Measurements from ENCODE around the gene TSPAN18.

The TSPAN18 gene

GRCh38 chr11:44948155-44948554 lies 221.4 kb downstream of the TSPAN18 start:
- no peak overlapping the region for H3K18ac ChIP-seq (ENCODE audit: low read length)
- no peak overlapping the region for H2AFZ ChIP-seq (ENCODE audit: low read length)
- H4K8ac ChIP-seq (ENCODE audit: low read depth, low read length) = no peak overlapping the region
- DNase-seq (ENCODE audit: low spot score) = no peak
- H3K4me2 ChIP-seq (ENCODE audit: insufficient read depth, low read length, poor library complexity, severe bottlenecking) = no peak overlapping the region
- H3K4me1 ChIP-seq (ENCODE audit: control insufficient read depth in 2 of 2, insufficient read depth in 1 of 2, low read depth in 1 of 2, low read length in 2 of 2) = peaks cover 5 to 59% of the 10 kb centered on the region in 2 donors
- peak overlapping the region; percentile 37 for H3K9ac ChIP-seq (ENCODE audit: low read depth, low read length, poor library complexity)
- no peak overlapping the region for H3K23ac ChIP-seq (ENCODE audit: low read depth, low read length, poor library complexity)
- H3K27ac ChIP-seq (replicated peaks; ENCODE audit: low read length) = no peak overlapping the region
- H3K36me3 ChIP-seq (replicated peaks in 1 of 2; ENCODE audit: control insufficient read depth in 2 of 2, insufficient read depth in 2 of 2, low read length in 2 of 2) = peaks cover 0 to 12% of the 10 kb centered on the region in 2 donors
- no peak overlapping the region for H4K91ac ChIP-seq (ENCODE audit: low read depth, low read length, poor library complexity)
- H3K14ac ChIP-seq (ENCODE audit: low read length) = no peak overlapping the region
- no CpG with 5 or more reads among the region's 3 CpGs for WGBS, 2 donors (ENCODE audit: extremely low coverage in 2 of 2, insufficient read length in 2 of 2, insufficient replicate concordance in 1 of 2)
- no peaks in the 10 kb centered on the region for H3K9me3 ChIP-seq (replicated peaks in 1 of 2; ENCODE audit: control insufficient read depth in 2 of 2, insufficient read depth in 1 of 2, low read depth in 1 of 2, low read length in 2 of 2)
- H3K27me3 ChIP-seq (ENCODE audit: control insufficient read depth in 3 of 3, insufficient read depth in 3 of 3, low read depth in 1 of 3, low read length in 3 of 3) = peaks cover 0 to 11% (median 0%) of the 10 kb centered on the region in 3 experiments
- peak overlapping the region in 1 of 2 donors; percentile 17 for H3K4me3 ChIP-seq (ENCODE audit: low read length in 2 of 2)
- H3K79me1 ChIP-seq (ENCODE audit: low read depth, low read length) = peaks cover 32% of the 10 kb centered on the region
- H2BK120ac ChIP-seq (ENCODE audit: low read depth, low read length) = no peak overlapping the region
- no peak overlapping the region for H3K4ac ChIP-seq (ENCODE audit: low read length)
- no peak overlapping the region for H2BK15ac ChIP-seq (ENCODE audit: low read length)
- no peak overlapping the region for H2BK12ac ChIP-seq (ENCODE audit: low read length)
- no peak overlapping the region for H2AK5ac ChIP-seq (ENCODE audit: low read depth, low read length)
- H2BK5ac ChIP-seq (ENCODE audit: low read length) = no peak overlapping the region

GRCh38 chr11:44949160-44950030 lies 222.6 kb downstream of the TSPAN18 start:
- no CpG with 5 or more reads among the region's 57 CpGs for WGBS, 2 donors (ENCODE audit: extremely low coverage in 2 of 2, insufficient read length in 2 of 2, insufficient replicate concordance in 1 of 2)
- DNase-seq (ENCODE audit: low spot score) = peak; percentile 76
- peak overlapping the region; percentile 82 for H2BK15ac ChIP-seq (ENCODE audit: low read length)

GRCh38 chr11:44950031-44950624 lies 223.4 kb downstream of the TSPAN18 start:
- Histone ChIP-seq H3K4me2 (ENCODE audit: insufficient read depth, low read length, poor library complexity, severe bottlenecking) (peak overlapping the region; percentile 79), H3K18ac (ENCODE audit: low read length) (peak overlapping the region; percentile 100), H3K9me3 (replicated peaks in 1 of 2; ENCODE audit: control insufficient read depth in 2 of 2, insufficient read depth in 1 of 2, low read depth in 1 of 2, low read length in 2 of 2) (no peaks in the 10 kb centered on the region), H3K4ac (ENCODE audit: low read length) (peak overlapping the region; percentile 60), H3K9ac (ENCODE audit: low read depth, low read length, poor library complexity) (peak overlapping the region; percentile 100), H3K27me3 (ENCODE audit: control insufficient read depth in 3 of 3, insufficient read depth in 3 of 3, low read depth in 1 of 3, low read length in 3 of 3) (peaks cover 0 to 21% (median 0%) of the 10 kb centered on the region in 3 experiments), H2BK5ac (ENCODE audit: low read length) (peak overlapping the region; percentile 98), H2BK120ac (ENCODE audit: low read depth, low read length) (peak overlapping the region; percentile 79), H3K4me3 (ENCODE audit: low read length in 2 of 2) (peak overlapping the region; percentile 79 to 96), H3K36me3 (replicated peaks in 1 of 2; ENCODE audit: control insufficient read depth in 2 of 2, insufficient read depth in 2 of 2, low read length in 2 of 2) (peaks cover 0 to 7% of the 10 kb centered on the region in 2 donors), H3K79me1 (ENCODE audit: low read depth, low read length) (peaks cover 23% of the 10 kb centered on the region), H3K4me1 (ENCODE audit: control insufficient read depth in 2 of 2, insufficient read depth in 1 of 2, low read depth in 1 of 2, low read length in 2 of 2) (peaks cover 8 to 49% of the 10 kb centered on the region in 2 donors), H2BK15ac (ENCODE audit: low read length) (peak overlapping the region; percentile 77), H3K27ac (replicated peaks; ENCODE audit: low read length) (peak overlapping the region; percentile 75), H4K91ac (ENCODE audit: low read depth, low read length, poor library complexity) (peak overlapping the region; percentile 95), H3K14ac (ENCODE audit: low read length) (peak overlapping the region; percentile 100), H4K8ac (ENCODE audit: low read depth, low read length) (peak overlapping the region; percentile 97), H2AFZ (ENCODE audit: low read length) (peak overlapping the region; percentile 99), H3K23ac (ENCODE audit: low read depth, low read length, poor library complexity) (peak overlapping the region; percentile 83), H2BK12ac (ENCODE audit: low read length) (peak overlapping the region; percentile 66), H2AK5ac (ENCODE audit: low read depth, low read length) (peak overlapping the region; percentile 98)
- WGBS, 2 donors (ENCODE audit: extremely low coverage in 2 of 2, insufficient read length in 2 of 2, insufficient replicate concordance in 1 of 2) = no CpG with 5 or more reads among the region's 63 CpGs
- peak; percentile 62 for DNase-seq (ENCODE audit: low spot score)

More at GRCh38 chr11:44949160-44950030, 222.6 kb downstream of the TSPAN18 start:
- Histone ChIP-seq H3K14ac (ENCODE audit: low read length) (no peak overlapping the region), H3K79me1 (ENCODE audit: low read depth, low read length) (peaks cover 26% of the 10 kb centered on the region), H2AK5ac (ENCODE audit: low read depth, low read length) (peak overlapping the region; percentile 98), H2BK120ac (ENCODE audit: low read depth, low read length) (peak overlapping the region; percentile 79), H3K9me3 (replicated peaks in 1 of 2; ENCODE audit: control insufficient read depth in 2 of 2, insufficient read depth in 1 of 2, low read depth in 1 of 2, low read length in 2 of 2) (no peaks in the 10 kb centered on the region), H2BK12ac (ENCODE audit: low read length) (no peak overlapping the region), H3K4me1 (ENCODE audit: control insufficient read depth in 2 of 2, insufficient read depth in 1 of 2, low read depth in 1 of 2, low read length in 2 of 2) (peaks cover 5 to 52% of the 10 kb centered on the region in 2 donors), H3K18ac (ENCODE audit: low read length) (peak overlapping the region; percentile 100), H4K8ac (ENCODE audit: low read depth, low read length) (no peak overlapping the region), H3K4me2 (ENCODE audit: insufficient read depth, low read length, poor library complexity, severe bottlenecking) (peak overlapping the region; percentile 79), H2AFZ (ENCODE audit: low read length) (peak overlapping the region; percentile 99), H3K9ac (ENCODE audit: low read depth, low read length, poor library complexity) (peak overlapping the region; percentile 100), H3K23ac (ENCODE audit: low read depth, low read length, poor library complexity) (peak overlapping the region; percentile 83), H3K36me3 (replicated peaks in 1 of 2; ENCODE audit: control insufficient read depth in 2 of 2, insufficient read depth in 2 of 2, low read length in 2 of 2) (peaks cover 0 to 7% of the 10 kb centered on the region in 2 donors), H3K27ac (replicated peaks; ENCODE audit: low read length) (peak overlapping the region; percentile 75), H3K27me3 (ENCODE audit: control insufficient read depth in 3 of 3, insufficient read depth in 3 of 3, low read depth in 1 of 3, low read length in 3 of 3) (peaks cover 0 to 14% (median 0%) of the 10 kb centered on the region in 3 experiments), H2BK5ac (ENCODE audit: low read length) (peak overlapping the region; percentile 98), H3K4me3 (ENCODE audit: low read length in 2 of 2) (peak overlapping the region; percentile 79 to 96), H3K4ac (ENCODE audit: low read length) (no peak overlapping the region), H4K91ac (ENCODE audit: low read depth, low read length, poor library complexity) (no peak overlapping the region)
